Nephron (organoid): ENCODE data around the gene GSG1L.

Experiments used
- H3K27ac Mint-ChIP-seq, 3 experiments: 2 replicates each; pipeline ENCODE4 v1.8.0; 2020; ENCODE audit warnings: mixed read lengths in 3 of 3, mild to moderate bottlenecking in 2 of 3, moderate library complexity in 1 of 3
- H3K27me3 Mint-ChIP-seq: 2 replicates; pipeline ENCODE4 v1.8.0; 2021; ENCODE audit warnings: low read depth, mild to moderate bottlenecking, moderate library complexity, mixed read lengths
- H3K36me3 Mint-ChIP-seq: 2 replicates; pipeline ENCODE4 v1.8.0; 2020; ENCODE audit warnings: low read depth, mixed read lengths
- H3K4me1 Mint-ChIP-seq: 2 replicates; pipeline ENCODE4 v1.8.0; 2020; ENCODE audit warnings: mixed read lengths
- H3K4me3 Mint-ChIP-seq, 3 experiments: 2 replicates each; pipeline ENCODE4 v1.8.0; 2020; ENCODE audit warnings: mild to moderate bottlenecking in 3 of 3, mixed read lengths in 3 of 3, moderate library complexity in 2 of 3
- H3K9me3 Mint-ChIP-seq: 2 replicates; pipeline ENCODE4 v1.8.0; 2020; ENCODE audit warnings: mixed read lengths
- TF ChIP-seq, protein P1 (sequence below), 3 experiments: fragments of 200-600 bp; sonication (generic); IDR thresholded peaks; one replicate each; pipeline ENCODE4 v1.5.0; 2021; ENCODE audit warnings: antibody characterized with exemption in 3 of 3; ENCODE audit not compliant: unreplicated experiment in 3 of 3

Gene GSG1L

DNA sequence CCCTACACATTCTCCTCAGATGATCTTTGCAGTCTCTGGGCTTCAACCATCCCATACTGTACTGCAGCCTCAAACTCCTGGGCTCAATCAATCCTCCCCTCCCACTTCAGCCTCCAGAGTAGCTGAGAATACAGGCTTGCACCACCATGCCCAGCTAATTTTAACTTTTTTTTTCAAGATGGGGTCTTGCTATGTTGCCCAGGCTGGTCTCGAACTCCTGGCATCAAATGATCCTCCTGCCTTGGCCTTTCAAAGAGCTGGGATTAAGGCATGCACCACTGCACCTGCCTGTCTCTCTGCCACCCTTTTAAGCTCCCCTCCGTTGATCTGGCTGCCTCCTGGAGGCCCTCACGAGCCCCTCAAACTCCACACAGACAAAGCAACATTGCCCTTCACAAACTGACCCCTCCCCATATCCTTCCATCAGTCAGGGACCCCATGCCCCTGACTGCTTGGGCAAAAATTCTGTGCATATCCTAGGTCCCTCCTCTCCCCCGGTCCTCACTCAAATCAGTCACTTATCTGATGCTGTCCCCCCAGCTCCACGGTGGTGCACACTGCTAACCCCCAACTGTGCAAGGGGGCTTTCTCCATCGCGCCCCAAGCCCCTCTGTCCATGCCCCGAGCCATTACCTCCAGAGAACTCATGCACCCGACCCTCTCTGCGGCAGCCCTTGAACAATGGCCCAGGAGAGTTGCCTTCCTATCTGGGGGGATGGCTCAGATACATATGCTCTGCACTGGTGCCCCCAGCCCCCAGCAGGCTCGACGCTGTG is 260.7 kb downstream of the GSG1L start:
- Mint-ChIP-seq H3K27ac (no peak overlapping the region), H3K27me3 (peaks cover 27% of the 10 kb centered on the region), H3K4me3 (no peak overlapping the region), H3K4me1 (no peaks in the 10 kb centered on the region), H3K36me3 (no peaks in the 10 kb centered on the region), H3K9me3 (no peaks in the 10 kb centered on the region)
- TF ChIP-seq, protein P1, sequence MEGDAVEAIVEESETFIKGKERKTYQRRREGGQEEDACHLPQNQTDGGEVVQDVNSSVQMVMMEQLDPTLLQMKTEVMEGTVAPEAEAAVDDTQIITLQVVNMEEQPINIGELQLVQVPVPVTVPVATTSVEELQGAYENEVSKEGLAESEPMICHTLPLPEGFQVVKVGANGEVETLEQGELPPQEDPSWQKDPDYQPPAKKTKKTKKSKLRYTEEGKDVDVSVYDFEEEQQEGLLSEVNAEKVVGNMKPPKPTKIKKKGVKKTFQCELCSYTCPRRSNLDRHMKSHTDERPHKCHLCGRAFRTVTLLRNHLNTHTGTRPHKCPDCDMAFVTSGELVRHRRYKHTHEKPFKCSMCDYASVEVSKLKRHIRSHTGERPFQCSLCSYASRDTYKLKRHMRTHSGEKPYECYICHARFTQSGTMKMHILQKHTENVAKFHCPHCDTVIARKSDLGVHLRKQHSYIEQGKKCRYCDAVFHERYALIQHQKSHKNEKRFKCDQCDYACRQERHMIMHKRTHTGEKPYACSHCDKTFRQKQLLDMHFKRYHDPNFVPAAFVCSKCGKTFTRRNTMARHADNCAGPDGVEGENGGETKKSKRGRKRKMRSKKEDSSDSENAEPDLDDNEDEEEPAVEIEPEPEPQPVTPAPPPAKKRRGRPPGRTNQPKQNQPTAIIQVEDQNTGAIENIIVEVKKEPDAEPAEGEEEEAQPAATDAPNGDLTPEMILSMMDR (IDR thresholded peaks at IDR 0.05; ENCODE audit: unreplicated experiment in 3 of 3): no peak

DNA sequence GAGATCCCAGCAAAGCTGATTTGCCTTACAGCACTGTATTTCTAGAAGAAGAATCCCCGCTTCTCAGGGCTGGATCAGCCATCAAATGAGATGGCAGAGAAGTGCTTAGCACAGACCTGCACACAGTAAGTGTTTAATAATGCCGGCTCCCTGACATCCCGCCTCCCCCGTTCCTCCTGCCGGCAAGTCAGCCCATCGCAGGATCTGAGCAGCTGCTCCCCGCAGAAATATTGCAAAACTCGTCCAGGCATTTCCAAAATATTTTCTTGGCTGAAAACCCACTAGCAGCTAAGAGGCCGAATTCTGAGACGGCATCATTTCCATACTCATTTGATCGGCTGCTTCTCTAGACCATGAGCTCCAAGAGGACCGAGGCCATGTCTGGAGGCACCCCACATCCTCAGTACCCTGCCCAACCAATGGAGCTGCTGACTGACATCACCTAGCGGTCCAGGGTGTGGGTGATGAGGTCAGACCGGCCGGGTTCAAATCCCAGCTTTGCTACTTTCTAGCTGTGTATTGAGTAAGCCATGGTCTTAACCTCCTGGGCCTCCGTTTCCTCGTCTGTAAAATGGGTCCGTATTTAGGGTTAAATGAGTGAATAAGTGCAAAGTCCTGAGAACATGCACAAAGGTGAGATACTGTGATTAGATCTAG is 262.1 kb downstream of the GSG1L start:
- H3K27ac Mint-ChIP-seq: no peak overlapping the region
- TF ChIP-seq, protein P1 (IDR thresholded peaks at IDR 0.05; ENCODE audit: unreplicated experiment in 3 of 3): no peak

DNA sequence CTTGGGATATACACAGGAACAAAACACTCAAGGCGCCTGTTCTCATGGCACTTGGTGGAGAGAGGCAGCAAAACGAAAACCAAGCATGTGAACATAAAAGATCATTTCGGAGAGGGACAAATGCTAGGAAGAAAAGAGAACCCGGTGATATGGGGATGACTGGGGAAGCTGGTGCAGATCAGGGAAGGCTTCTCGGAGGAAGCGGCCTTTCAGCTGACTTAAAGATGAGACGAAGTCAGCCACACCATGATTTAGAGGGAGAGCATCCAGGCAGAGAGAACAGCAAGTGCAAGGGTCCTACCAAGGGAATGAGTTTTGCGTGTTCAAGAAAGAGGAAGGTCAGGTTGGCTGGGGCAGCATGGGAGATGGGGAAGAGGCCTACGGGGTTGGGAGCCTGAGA is 262.7 kb downstream of the GSG1L start:
- Mint-ChIP-seq H3K27me3 (peaks cover 29% of the 10 kb centered on the region), H3K9me3 (no peaks in the 10 kb centered on the region), H3K36me3 (no peaks in the 10 kb centered on the region), H3K4me3 (no peak overlapping the region), H3K27ac (no peak overlapping the region), H3K4me1 (no peaks in the 10 kb centered on the region)
- TF ChIP-seq, protein P1 (IDR thresholded peaks at IDR 0.05; ENCODE audit: unreplicated experiment in 3 of 3): no peak

More for the DNA sequence above, 262.1 kb downstream of the GSG1L start:
- peaks cover 28% of the 10 kb centered on the region for H3K27me3 Mint-ChIP-seq
- no peak overlapping the region for H3K4me3 Mint-ChIP-seq
- no peaks in the 10 kb centered on the region for H3K4me1 Mint-ChIP-seq
- no peaks in the 10 kb centered on the region for H3K36me3 Mint-ChIP-seq
- H3K9me3 Mint-ChIP-seq: no peaks in the 10 kb centered on the region

DNA sequence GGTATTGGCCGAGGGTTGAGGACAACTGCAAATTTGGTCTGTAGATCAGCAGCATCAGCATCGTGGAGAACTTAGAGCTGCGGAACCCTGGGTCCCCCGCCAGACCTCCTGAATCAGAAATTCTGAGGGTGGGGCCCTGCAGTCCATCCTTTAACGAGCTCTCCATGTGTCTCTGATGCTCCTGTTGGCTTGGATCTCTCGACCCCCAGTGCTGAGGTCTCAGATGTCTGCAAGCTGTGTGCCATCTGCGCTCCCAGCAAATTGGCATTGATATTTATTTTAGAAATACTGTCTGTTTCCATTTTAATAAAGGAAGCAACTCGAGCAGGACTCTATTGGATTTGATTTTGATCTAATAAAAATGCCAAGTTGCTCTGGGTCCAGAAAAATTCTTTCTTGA is 263.6 kb downstream of the GSG1L start:
- H3K4me1 Mint-ChIP-seq: no peaks in the 10 kb centered on the region
- TF ChIP-seq, protein P1 (IDR thresholded peaks at IDR 0.05; ENCODE audit: unreplicated experiment in 3 of 3): no peak
- no peaks in the 10 kb centered on the region for H3K9me3 Mint-ChIP-seq
- H3K27me3 Mint-ChIP-seq: peaks cover 29% of the 10 kb centered on the region
- no peak overlapping the region for H3K4me3 Mint-ChIP-seq
- H3K27ac Mint-ChIP-seq: no peak overlapping the region
- H3K36me3 Mint-ChIP-seq: no peaks in the 10 kb centered on the region

DNA sequence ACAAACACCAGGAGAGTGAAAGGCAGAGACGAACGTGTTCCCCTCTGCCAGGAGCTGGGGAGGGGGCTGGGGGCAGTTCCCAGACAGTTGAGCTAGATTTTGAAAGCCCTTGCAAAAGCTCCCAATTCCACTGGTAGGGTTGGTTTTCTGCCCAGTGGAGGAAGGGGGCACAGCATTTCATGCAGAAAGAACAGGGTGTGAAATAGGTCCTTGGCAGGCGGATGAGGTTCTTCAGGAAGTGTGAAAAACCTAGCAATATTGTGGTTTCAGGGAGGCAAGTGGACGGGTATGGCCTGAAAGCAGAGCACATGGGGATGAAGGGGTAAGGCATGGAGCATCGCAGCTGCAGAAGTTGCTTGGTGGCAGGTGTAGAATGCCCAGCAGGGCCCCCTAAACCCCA is 265.3 kb downstream of the GSG1L start:
- TF ChIP-seq, protein P1 (IDR thresholded peaks at IDR 0.05; ENCODE audit: unreplicated experiment in 3 of 3): no peak
- H3K36me3 Mint-ChIP-seq: no peaks in the 10 kb centered on the region
- no peak overlapping the region for H3K27ac Mint-ChIP-seq
- no peaks in the 10 kb centered on the region for H3K4me1 Mint-ChIP-seq
- no peak overlapping the region for H3K4me3 Mint-ChIP-seq
- H3K27me3 Mint-ChIP-seq: peaks cover 16% of the 10 kb centered on the region
- no peaks in the 10 kb centered on the region for H3K9me3 Mint-ChIP-seq
